Osteoblast (primary cell): Measurements from ENCODE around the gene PARK7. TPM values are rescaled to one million over a fixed set of nuclear protein-coding genes. Genes with fewer than 3 reads are reported as not detected.

Source experiments
- DNase-seq: peaks from one replicate; pipeline ENCODE4 v3.0.0; 2011; ENCODE audit warnings: low spot score, mixed read lengths; ENCODE audit not compliant: insufficient read length; ENCODE audit errors: missing footprints
- H2AFZ ChIP-seq: 2 replicates; pipeline ENCODE4 v1.6.0; 2011; ENCODE audit warnings: mild to moderate bottlenecking, low read length
- H3K27ac ChIP-seq: 2 replicates; pipeline ENCODE4 v1.5.1; 2011; ENCODE audit warnings: mild to moderate bottlenecking, low read depth, low read length, moderate library complexity
- H3K27me3 ChIP-seq: 2 replicates; pipeline ENCODE4 v1.6.0; 2012; ENCODE audit warnings: mild to moderate bottlenecking, control low read depth, inconsistent platforms, low read length, moderate library complexity; ENCODE audit not compliant: insufficient read depth
- H3K36me3 ChIP-seq: 2 replicates; pipeline ENCODE4 v1.5.1; 2011; ENCODE audit warnings: mild to moderate bottlenecking, low read length, control low read depth, moderate library complexity; ENCODE audit not compliant: insufficient read depth
- H3K4me1 ChIP-seq: 2 replicates; pipeline ENCODE4 v1.5.1; 2011; ENCODE audit warnings: mild to moderate bottlenecking, low read length, control low read depth, moderate library complexity; ENCODE audit not compliant: insufficient read depth
- H3K4me2 ChIP-seq: 2 replicates; pipeline ENCODE4 v1.6.0; 2011; ENCODE audit warnings: mild to moderate bottlenecking, low read length; ENCODE audit not compliant: insufficient read depth
- H3K4me3 ChIP-seq: fragments of 200-600 bp; sonication (generic); 3 replicates; pipeline ENCODE4 v1.5.1; 2012; ENCODE audit warnings: mild to moderate bottlenecking, low read length, inconsistent platforms; ENCODE audit not compliant: insufficient read depth
- H3K79me2 ChIP-seq: 2 replicates; pipeline ENCODE4 v1.6.0; 2012; ENCODE audit warnings: mild to moderate bottlenecking, low read length, control low read depth, inconsistent platforms; ENCODE audit not compliant: insufficient read depth
- H3K9me3 ChIP-seq: 2 replicates; pipeline ENCODE4 v1.5.1; 2011; ENCODE audit warnings: low read depth, low read length, control low read depth
- H4K20me1 ChIP-seq: 2 replicates; pipeline ENCODE4 v1.6.0; 2012; ENCODE audit warnings: mild to moderate bottlenecking, low read length, control low read depth; ENCODE audit not compliant: insufficient read depth
- CTCF ChIP-seq: IDR thresholded peaks from 2 replicates; pipeline ENCODE4 v1.5.1; 2011; ENCODE audit warnings: mild to moderate bottlenecking, low read depth, low read length, moderate library complexity; ENCODE audit errors: extremely low read depth
- total RNA-seq: library from RNA; depleted of rRNA; stranded (reverse); fragments of >200 nt; gene quantifications from 2 replicates; pipeline ENCODE4 v1.2.3, GENCODE V29; 2012

PARK7 gene
- total RNA-seq, 1 donor, result 168 TPM

- no peak overlapping the region for H3K4me3 ChIP-seq
- no peak overlapping the region for H3K27ac ChIP-seq
- no peaks in the 10 kb centered on the region for H4K20me1 ChIP-seq
- peaks cover 19% of the 10 kb centered on the region for H3K4me1 ChIP-seq
- H3K27me3 ChIP-seq, result peaks cover 38% of the 10 kb centered on the region
- no peaks in the 10 kb centered on the region for H3K36me3 ChIP-seq
- TF ChIP-seq CTCF, result no peak
- no peak for DNase-seq
- no peaks in the 10 kb centered on the region for H3K79me2 ChIP-seq
- no peak overlapping the region for H2AFZ ChIP-seq
- no peak overlapping the region for H3K4me2 ChIP-seq
- no peaks in the 10 kb centered on the region for H3K9me3 ChIP-seq
Measured at GRCh38 chr1:7940034-7940433, 21.5 kb upstream of the PARK7 start.

- DNase-seq, result no peak
- H4K20me1 ChIP-seq, result no peaks in the 10 kb centered on the region
- peaks cover 19% of the 10 kb centered on the region for H3K4me1 ChIP-seq
- no peaks in the 10 kb centered on the region for H3K9me3 ChIP-seq
- peak within 1 kb of the TSS; percentile 4 for H3K4me2 ChIP-seq
- peaks cover 32% of the 10 kb centered on the region for H3K27me3 ChIP-seq
- no peak for TF ChIP-seq CTCF
- no peak within 1 kb of the TSS for H2AFZ ChIP-seq
- no peak within 1 kb of the TSS for H3K4me3 ChIP-seq
- H3K79me2 ChIP-seq, result no peaks in the 10 kb centered on the region
- H3K36me3 ChIP-seq, result no peaks in the 10 kb centered on the region
- no peak within 1 kb of the TSS for H3K27ac ChIP-seq
Measured at GRCh38 chr1:7940745-7941436, 20.6 kb upstream of the PARK7 start, which contains the start of gene TNFRSF9. Gene TNFRSF9 (minus strand): TSS chr1:7940839. CDS start chr1:7939994, 845 bp downstream.

- Histone ChIP-seq H2AFZ (no peak overlapping the region), H3K9me3 (no peaks in the 10 kb centered on the region), H3K4me3 (no peak overlapping the region), H3K27me3 (peaks cover 31% of the 10 kb centered on the region), H3K27ac (no peak overlapping the region), H3K36me3 (no peaks in the 10 kb centered on the region), H3K4me1 (peaks cover 19% of the 10 kb centered on the region), H3K4me2 (peak overlapping the region; percentile 4), H4K20me1 (no peaks in the 10 kb centered on the region), H3K79me2 (no peaks in the 10 kb centered on the region)
- DNase-seq, result no peak
- TF ChIP-seq CTCF, result no peak
Measured at GRCh38 chr1:7941437-7941793, 20.1 kb upstream of the PARK7 start.

GRCh38 chr1:7942214-7942921 lies 19.1 kb upstream of the PARK7 start:
- peak; percentile 90 for DNase-seq
- no peaks in the 10 kb centered on the region for H4K20me1 ChIP-seq
- no peak overlapping the region for H3K27ac ChIP-seq
- H3K4me3 ChIP-seq, result peak overlapping the region; percentile 52
- peaks cover 23% of the 10 kb centered on the region for H3K27me3 ChIP-seq
- peak; percentile 23 for TF ChIP-seq CTCF
- no peaks in the 10 kb centered on the region for H3K36me3 ChIP-seq
- peak overlapping the region; percentile 83 for H2AFZ ChIP-seq
- H3K4me2 ChIP-seq, result peak overlapping the region; percentile 73
- no peaks in the 10 kb centered on the region for H3K9me3 ChIP-seq
- peaks cover 19% of the 10 kb centered on the region for H3K4me1 ChIP-seq
- H3K79me2 ChIP-seq, result no peaks in the 10 kb centered on the region
